ENCODE results near the gene STX18.
"Not testable (repeated sequence)": the region's sequence is repeated elsewhere in the genome, so short reads cannot be mapped to it uniquely, and the experiment has no call there.

Gene STX18

GRCh38 chr4:4507923-4508322 lies 33.9 kb downstream of the STX18 start:
- DNase-seq (ENCODE audit: low read depth in 3 of 3): no peak

DNA sequence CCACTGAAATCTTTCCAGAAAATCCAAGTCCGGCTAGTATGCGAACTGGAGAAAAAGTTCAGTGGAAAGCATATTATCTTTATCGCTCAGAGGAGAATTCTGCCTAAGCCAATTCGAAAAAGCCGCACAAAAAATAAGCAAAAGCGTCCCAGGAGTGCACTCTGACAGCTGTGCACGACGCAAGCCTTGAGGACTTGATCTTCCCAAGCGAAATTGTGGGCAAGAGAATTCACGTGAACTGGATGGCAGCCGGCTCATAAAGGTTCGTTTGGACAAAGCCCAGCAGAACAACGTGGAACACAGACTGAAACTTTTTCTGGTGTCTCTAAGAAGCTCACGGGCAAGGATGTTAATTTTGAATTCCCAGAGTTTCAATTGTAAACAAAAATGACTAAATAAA lies 34.4 kb downstream of the STX18 start:
- DNase-seq (ENCODE audit: low read depth in 3 of 3): no peak

GRCh38 chr4:4506961-4507360 lies 34.9 kb downstream of the STX18 start:
- DNase-seq (ENCODE audit: low read depth in 3 of 3): no peak

- DNase-seq (ENCODE audit: low read depth in 3 of 3): not testable (repeated sequence)
Measured at GRCh38 chr4:4505211-4505610, 36.6 kb downstream of the STX18 start.

GRCh38 chr4:4504783-4505182 lies 37.1 kb downstream of the STX18 start:
- no peak for DNase-seq (ENCODE audit: low read depth in 3 of 3)

DNA sequence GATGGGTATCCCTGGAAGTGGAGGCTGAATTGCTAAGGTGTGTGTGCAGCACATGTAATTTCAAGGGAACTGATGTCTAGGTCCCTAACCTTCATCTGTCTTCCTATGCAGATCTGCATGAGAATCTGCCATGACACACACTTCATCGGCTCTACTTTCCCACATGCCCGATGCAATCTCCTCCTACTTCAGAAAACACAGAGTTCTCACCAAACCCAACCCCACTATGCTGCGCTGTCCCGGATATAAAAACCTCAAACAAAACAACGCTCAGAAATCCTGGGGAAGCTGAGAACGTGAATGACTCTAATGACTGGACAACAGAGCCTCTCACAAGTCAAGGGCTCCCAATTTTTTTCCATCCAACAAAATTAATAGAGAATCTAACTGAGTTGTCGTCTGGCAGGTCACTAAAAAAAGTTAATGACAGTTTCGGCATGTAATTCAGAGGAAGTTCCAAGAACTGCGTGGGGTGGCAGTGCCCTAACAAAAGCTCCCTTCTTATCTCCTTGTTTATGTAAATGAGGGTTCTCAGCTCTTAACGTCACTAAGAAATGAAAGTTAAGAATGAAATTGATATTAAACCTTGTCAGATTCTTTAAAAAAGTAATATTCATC lies 39.0 kb downstream of the STX18 start:
- peak in 1 of 3 donors; percentile 12 for DNase-seq (ENCODE audit: low read depth in 3 of 3)

- DNase-seq (ENCODE audit: low read depth in 3 of 3): no peak
Measured at GRCh38 chr4:4501679-4502078, 40.2 kb downstream of the STX18 start.

- no peak for DNase-seq (ENCODE audit: low read depth in 3 of 3)
Measured at GRCh38 chr4:4499438-4500123, 42.3 kb downstream of the STX18 start.

GRCh38 chr4:4496592-4497372 lies 45.1 kb downstream of the STX18 start:
- DNase-seq (ENCODE audit: low read depth in 3 of 3): no peak

GRCh38 chr4:4494882-4495281 lies 47.0 kb downstream of the STX18 start:
- DNase-seq (ENCODE audit: low read depth in 3 of 3): no peak

GRCh38 chr4:4492161-4492847 lies 49.5 kb downstream of the STX18 start:
- DNase-seq (ENCODE audit: low read depth in 3 of 3): no peak

- no peak for DNase-seq (ENCODE audit: low read depth in 3 of 3)
Measured at GRCh38 chr4:4491396-4491893, 50.4 kb downstream of the STX18 start.

DNA sequence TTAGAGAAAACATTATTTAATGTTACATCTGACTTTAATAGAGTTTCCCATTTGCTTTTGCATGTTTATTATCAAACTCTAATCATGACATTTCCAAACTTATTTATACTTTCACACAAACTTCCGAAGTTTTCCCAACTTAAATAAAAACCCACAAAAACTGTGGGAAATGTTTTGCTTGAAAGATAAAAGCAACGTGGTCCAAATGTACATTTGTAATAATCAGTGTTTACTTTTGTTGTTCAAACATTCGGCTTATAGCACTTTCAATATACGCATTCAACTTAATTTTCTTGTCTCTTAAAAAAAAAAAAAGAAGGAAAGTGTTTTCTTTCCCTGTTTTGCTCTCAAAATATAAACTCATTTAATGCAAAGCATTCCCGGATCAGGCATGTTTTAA lies 51.0 kb downstream of the STX18 start:
- no peak for DNase-seq (ENCODE audit: low read depth in 3 of 3)

- DNase-seq (ENCODE audit: low read depth in 3 of 3): no peak
Measured at GRCh38 chr4:4490041-4490440, 51.8 kb downstream of the STX18 start.

DNA sequence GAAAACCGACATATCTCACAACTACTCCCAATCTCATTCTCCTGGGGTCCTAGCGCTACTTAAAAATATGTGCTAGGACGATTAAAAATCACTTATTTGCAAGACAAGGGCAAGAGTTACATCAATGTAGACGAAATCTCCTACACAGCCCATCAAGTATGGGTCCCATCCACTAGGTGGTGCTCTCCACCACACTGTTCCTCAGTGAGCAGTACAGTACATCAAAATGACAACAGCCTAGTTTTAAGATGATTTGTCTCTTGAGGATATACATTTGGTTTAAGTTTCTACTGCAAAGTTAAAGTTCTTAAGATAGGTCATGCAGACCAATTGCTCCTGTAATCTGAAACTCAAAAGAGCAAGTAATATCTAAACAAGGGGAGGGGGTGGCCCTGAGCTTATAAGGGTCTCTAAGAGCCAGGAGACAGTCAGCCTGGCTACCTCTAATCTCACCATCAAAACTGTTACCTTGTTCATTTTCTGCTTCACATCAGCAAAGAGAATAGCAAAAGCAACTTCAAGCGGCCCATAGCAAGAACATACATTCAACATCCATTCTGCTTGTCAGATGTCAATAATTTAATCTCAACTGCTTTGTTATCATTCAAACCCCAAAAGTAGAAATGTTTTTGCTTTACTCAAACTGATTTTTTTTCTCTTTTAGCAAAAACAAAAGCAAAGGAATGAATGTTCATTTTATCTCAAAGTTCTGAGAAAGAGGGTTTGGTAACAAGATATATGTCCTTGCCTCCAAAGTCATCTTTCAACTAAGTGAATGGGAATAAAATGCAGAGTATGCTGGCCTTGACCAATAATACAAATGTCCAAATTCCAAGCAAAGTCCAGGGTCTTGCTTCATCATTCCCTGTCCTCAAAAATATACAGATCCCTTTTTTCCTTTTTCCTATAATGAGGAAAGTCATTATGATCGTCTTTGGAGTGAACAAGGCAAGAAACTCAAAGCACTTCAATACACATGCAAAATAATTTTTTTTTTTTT lies 53.1 kb downstream of the STX18 start:
- peak; percentile 51 to 72 (median 62) for DNase-seq (ENCODE audit: low read depth in 3 of 3)

GRCh38 chr4:4486969-4487368 lies 54.9 kb downstream of the STX18 start:
- no peak for DNase-seq (ENCODE audit: low read depth in 3 of 3)

- DNase-seq (ENCODE audit: low read depth in 3 of 3): no peak
Measured at GRCh38 chr4:4485806-4486205, 56.0 kb downstream of the STX18 start.

GRCh38 chr4:4481399-4481994 lies 60.4 kb downstream of the STX18 start:
- no peak for DNase-seq (ENCODE audit: low read depth in 3 of 3)

DNA sequence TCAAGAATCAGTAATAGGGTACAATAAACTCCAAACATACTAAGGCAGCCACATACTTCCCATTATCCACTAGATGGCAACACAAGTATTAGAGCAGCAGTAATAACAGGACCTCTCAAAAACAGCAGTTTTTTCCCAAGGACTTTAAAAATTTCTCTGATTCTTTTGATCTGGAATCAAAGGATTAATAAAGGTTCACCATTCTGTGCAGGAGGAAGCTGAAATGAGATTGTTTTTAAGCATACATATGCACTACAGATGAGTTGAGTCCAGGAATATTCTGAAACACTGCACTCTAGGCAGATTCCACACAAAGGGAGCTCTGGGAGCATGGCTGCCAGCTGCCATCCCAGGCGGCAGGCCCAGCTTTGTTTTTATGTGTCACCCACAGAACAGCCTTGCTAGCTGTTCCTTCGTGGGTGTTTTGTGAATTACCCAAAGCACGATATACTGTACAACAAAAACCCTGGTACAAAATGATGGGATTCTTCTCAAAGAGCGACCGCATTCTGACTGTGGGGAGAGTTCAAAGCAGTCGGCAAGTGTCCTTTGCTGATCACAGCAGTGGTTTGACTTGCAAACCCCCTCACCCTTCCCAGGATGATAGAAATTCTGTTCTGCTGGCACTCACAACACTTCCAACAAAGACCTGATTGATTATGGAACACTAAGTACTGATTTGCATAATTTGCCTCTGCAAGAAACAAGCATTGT lies 61.0 kb downstream of the STX18 start:
- no peak for DNase-seq (ENCODE audit: low read depth in 3 of 3)

DNA sequence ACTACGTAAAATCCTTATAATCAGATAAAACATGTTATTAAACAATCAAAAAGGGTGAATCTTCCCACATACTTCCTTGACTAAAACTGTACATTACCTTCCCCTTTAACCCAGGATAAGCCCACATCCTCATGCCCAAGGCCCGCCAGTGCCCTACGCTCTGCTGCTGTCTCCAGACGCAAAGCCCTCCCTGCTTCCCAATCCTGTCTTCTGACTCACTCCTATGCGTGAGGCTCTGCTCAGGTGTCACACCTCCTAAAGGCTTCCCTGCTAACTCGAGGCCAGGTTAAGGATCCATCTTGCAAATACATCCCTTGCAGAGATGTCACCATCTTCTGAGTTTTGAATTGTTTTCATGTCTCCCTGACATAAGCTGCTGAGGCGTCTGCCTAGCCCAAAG lies 61.6 kb downstream of the STX18 start:
- DNase-seq (ENCODE audit: low read depth in 3 of 3): no peak

Measured in stimulated activated CD4-positive, alpha-beta T cell treated with anti-CD3 and anti-CD28 coated beads, TNF-alpha, amount 100 ng/mL, for 48 hours (primary cell).